ENCODE data around the gene COX7A2. TPM values are rescaled to one million over a fixed set of nuclear protein-coding genes. Genes with fewer than 3 reads are reported as not detected.

COX7A2 gene
- total RNA-seq, 1 experiment from 2014 or later: 451 TPM

DNA sequence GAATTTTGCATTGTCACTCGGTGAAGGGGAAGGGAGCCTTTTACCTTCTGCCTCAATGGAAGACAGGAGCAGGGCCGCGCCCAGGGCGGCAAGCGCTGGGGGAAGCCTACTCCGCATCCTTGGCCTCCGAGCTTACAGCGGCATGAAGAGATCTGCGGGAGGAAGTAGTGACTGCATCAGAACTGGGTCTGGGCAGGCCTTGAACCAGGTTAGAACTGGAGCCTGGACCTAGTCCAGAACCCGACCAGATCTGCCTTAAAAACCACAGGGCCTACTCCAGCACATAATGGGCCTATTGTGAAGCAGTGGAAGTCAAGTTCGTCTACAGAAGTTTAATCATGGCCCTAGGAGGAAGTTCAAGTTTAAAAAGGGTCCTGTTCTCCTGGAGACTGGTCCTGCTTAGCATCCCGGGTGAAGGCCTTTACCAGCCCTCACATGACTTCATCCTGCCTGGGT, 40.9 kb downstream of the COX7A2 start:
- Histone ChIP-seq H3K27me3 (replicated peaks; ENCODE audit: insufficient read depth, low read depth, low read length, poor library complexity) (peaks cover 22% of the 10 kb centered on the region), H3K27ac (ENCODE audit: low read depth, low read length, poor library complexity, severe bottlenecking) (no peak overlapping the region), H3K36me3 (ENCODE audit: insufficient read depth, low read length, poor library complexity, severe bottlenecking) (no peaks in the 10 kb centered on the region), H3K9me3 (ENCODE audit: low read depth, low read length, poor library complexity, severe bottlenecking) (no peaks in the 10 kb centered on the region), H3K4me3 (ENCODE audit: low read depth, low read length, poor library complexity, severe bottlenecking) (no peak overlapping the region), H3K4me1 (ENCODE audit: insufficient read depth, low read length, poor library complexity, severe bottlenecking) (peaks cover 13% of the 10 kb centered on the region)
- POLR2A ChIA-PET (ENCODE audit: low non-redundant PET): no interaction called here
- no peak for DNase-seq (ENCODE audit: low spot score)
- BruUV-seq (replicated peaks): no TSS peak
- TF ChIP-seq, protein P1, sequence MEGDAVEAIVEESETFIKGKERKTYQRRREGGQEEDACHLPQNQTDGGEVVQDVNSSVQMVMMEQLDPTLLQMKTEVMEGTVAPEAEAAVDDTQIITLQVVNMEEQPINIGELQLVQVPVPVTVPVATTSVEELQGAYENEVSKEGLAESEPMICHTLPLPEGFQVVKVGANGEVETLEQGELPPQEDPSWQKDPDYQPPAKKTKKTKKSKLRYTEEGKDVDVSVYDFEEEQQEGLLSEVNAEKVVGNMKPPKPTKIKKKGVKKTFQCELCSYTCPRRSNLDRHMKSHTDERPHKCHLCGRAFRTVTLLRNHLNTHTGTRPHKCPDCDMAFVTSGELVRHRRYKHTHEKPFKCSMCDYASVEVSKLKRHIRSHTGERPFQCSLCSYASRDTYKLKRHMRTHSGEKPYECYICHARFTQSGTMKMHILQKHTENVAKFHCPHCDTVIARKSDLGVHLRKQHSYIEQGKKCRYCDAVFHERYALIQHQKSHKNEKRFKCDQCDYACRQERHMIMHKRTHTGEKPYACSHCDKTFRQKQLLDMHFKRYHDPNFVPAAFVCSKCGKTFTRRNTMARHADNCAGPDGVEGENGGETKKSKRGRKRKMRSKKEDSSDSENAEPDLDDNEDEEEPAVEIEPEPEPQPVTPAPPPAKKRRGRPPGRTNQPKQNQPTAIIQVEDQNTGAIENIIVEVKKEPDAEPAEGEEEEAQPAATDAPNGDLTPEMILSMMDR (conservative IDR thresholded peaks at IDR 0.05; ENCODE audit: low read depth, low read length): no peak
- TF ChIP-seq EZH2 (IDR thresholded peaks at IDR 0.05; ENCODE audit: borderline replicate concordance, low read depth, low read length, poor library complexity, severe bottlenecking): no peak
- CTCF ChIA-PET: interaction anchor here (1.0 kb wide), 1 partner anchor 263 kb away, joined by 3 read pairs; no protein-coding TSS in a partner anchor
- intact Hi-C loops (cut with micrococcal nuclease; ENCODE audit: unreplicated experiment): loop anchor here (5.0 to 10.0 kb wide), 4 partner anchors 265 to 1005 kb away; no protein-coding TSS in a partner anchor

DNA sequence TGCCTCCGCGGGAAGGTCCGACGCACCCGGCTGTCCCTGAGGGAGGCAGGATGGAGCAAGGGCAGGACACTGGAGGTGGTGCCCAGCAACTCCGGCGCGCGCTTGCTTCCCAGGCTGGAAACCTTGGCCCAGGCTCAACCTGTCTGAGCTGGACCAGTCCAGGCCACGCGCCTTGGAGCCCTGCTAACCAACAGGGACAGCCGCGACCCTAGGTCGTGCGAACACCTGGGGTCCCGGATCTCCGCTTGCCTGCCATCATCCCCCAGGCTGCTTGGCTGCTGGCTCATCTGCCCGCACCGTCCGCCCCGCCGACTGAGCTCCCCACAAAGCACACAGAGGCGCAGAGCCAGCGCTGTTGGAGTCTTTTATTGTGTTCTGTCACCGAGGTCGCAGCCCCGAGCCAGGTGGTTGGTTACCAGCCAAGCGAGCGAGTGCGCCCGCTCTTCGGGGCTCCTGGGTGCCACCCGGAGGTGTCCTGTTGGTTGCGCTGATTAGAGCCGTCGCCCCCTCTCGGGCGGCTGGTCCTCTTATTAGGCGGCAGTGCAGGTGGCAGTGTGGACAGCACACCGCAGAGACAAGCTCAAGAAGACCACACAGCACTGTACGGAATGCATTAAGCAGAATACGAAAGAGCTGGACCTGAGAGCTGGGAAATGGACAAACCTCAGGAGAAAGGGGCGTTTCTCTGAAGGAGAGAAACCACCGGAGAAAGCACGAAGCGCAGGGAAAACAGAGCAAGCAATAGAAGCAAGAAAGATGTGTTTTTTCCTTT, 41.5 kb downstream of the COX7A2 start:
- POLR2A ChIA-PET (ENCODE audit: low non-redundant PET): no interaction called here
- H3K27ac ChIP-seq (ENCODE audit: low read depth, low read length, poor library complexity, severe bottlenecking): no peak overlapping the region
- CTCF ChIA-PET: interaction anchor here (1.0 kb wide), 1 partner anchor 262 kb away, joined by 3 read pairs; no protein-coding TSS in a partner anchor
- no peak for DNase-seq (ENCODE audit: low spot score)
- no peaks in the 10 kb centered on the region for H3K36me3 ChIP-seq (ENCODE audit: insufficient read depth, low read length, poor library complexity, severe bottlenecking)
- H3K4me3 ChIP-seq (ENCODE audit: low read depth, low read length, poor library complexity, severe bottlenecking): no peak overlapping the region
- H3K4me1 ChIP-seq (ENCODE audit: insufficient read depth, low read length, poor library complexity, severe bottlenecking): peaks cover 13% of the 10 kb centered on the region
- intact Hi-C loops (cut with micrococcal nuclease; ENCODE audit: unreplicated experiment): loop anchor here (5.0 to 10.0 kb wide), 4 partner anchors 265 to 1005 kb away; no protein-coding TSS in a partner anchor
- TF ChIP-seq EZH2 (IDR thresholded peaks at IDR 0.05; ENCODE audit: borderline replicate concordance, low read depth, low read length, poor library complexity, severe bottlenecking): no peak
- TF ChIP-seq, protein P1 (conservative IDR thresholded peaks at IDR 0.05; ENCODE audit: low read depth, low read length): 0 out of 2 replicates have a peak, but pooled peaks have one; percentile 22
- no TSS peak for BruUV-seq (replicated peaks)
- peaks cover 19% of the 10 kb centered on the region for H3K27me3 ChIP-seq (replicated peaks; ENCODE audit: insufficient read depth, low read depth, low read length, poor library complexity)
- no peaks in the 10 kb centered on the region for H3K9me3 ChIP-seq (ENCODE audit: low read depth, low read length, poor library complexity, severe bottlenecking)

DNA sequence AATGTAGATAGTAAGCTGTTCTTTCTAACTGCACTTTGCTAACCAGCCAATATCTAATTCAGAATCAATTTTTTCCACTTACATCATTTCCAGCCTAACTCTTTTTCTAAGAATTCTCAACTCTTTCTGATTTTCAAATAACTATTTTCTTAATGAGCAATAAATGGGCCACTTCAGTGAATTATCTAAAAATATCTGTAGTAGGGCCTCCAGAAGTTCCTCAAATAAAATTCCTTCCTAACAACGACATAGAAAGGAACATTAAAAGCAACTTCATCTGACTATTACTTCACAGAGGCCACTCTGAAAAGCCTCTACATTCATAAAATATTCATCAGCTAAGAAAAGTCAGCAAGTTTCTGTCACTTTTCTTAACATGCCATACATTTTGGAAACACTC, 42.6 kb downstream of the COX7A2 start:
- BruUV-seq (replicated peaks): no TSS peak
- Histone ChIP-seq H3K27ac (ENCODE audit: low read depth, low read length, poor library complexity, severe bottlenecking) (no peak overlapping the region), H3K4me3 (ENCODE audit: low read depth, low read length, poor library complexity, severe bottlenecking) (no peak overlapping the region), H3K4me1 (ENCODE audit: insufficient read depth, low read length, poor library complexity, severe bottlenecking) (peaks cover 13% of the 10 kb centered on the region), H3K27me3 (replicated peaks; ENCODE audit: insufficient read depth, low read depth, low read length, poor library complexity) (peaks cover 9% of the 10 kb centered on the region), H3K36me3 (ENCODE audit: insufficient read depth, low read length, poor library complexity, severe bottlenecking) (no peaks in the 10 kb centered on the region), H3K9me3 (ENCODE audit: low read depth, low read length, poor library complexity, severe bottlenecking) (no peaks in the 10 kb centered on the region)
- no peak for DNase-seq (ENCODE audit: low spot score)
- intact Hi-C loops (cut with micrococcal nuclease; ENCODE audit: unreplicated experiment): loop anchor here (5.0 to 10.0 kb wide), 4 partner anchors 264 to 1004 kb away; no protein-coding TSS in a partner anchor
- CTCF ChIA-PET: interaction anchor here (0.6 kb wide), 1 partner anchor 301 kb away, joined by 3 read pairs; no protein-coding TSS in a partner anchor
- POLR2A ChIA-PET (ENCODE audit: low non-redundant PET): no interaction called here
- no peak for TF ChIP-seq EZH2 (IDR thresholded peaks at IDR 0.05; ENCODE audit: borderline replicate concordance, low read depth, low read length, poor library complexity, severe bottlenecking)
- TF ChIP-seq, protein P1 (conservative IDR thresholded peaks at IDR 0.05; ENCODE audit: low read depth, low read length): no peak

All from A673 (cell line).